Karpas-422 (cell line): ENCODE measurements around the gene ZNF774. TPM values are rescaled to one million over a fixed set of nuclear protein-coding genes. Genes with fewer than 3 reads are reported as not detected.
"Not testable (repeated sequence)": the region's sequence is repeated elsewhere in the genome, so short reads cannot be mapped to it uniquely, and the experiment has no call there.

Source experiments
- DNase-seq: peaks from one replicate; pipeline ENCODE4 v3.0.0-alpha.2; 2015
- H2AFZ ChIP-seq: fragments of 200-600 bp; sonication (generic); 2 replicates; pipeline ENCODE4 v1.6.1; 2014; ENCODE audit warnings: antibody characterized with exemption, low read length, mixed read lengths
- H3K27ac ChIP-seq: fragments of 200-600 bp; sonication (generic); 2 replicates; pipeline ENCODE4 v1.5.1; 2014; ENCODE audit warnings: mild to moderate bottlenecking, low read length, moderate library complexity
- H3K27me3 ChIP-seq: fragments of 200-600 bp; sonication (generic); 2 replicates; pipeline ENCODE4 v1.6.1; 2014; ENCODE audit warnings: low read length, mixed read lengths
- H3K36me3 ChIP-seq: fragments of 200-600 bp; sonication (generic); 2 replicates; pipeline ENCODE4 v1.6.1; 2014; ENCODE audit warnings: low read length, mixed read lengths; ENCODE audit not compliant: insufficient read depth
- H3K4me1 ChIP-seq: fragments of 200-600 bp; sonication (generic); 2 replicates; pipeline ENCODE4 v1.6.1; 2014; ENCODE audit warnings: mild to moderate bottlenecking, low read length, mixed read lengths
- H3K4me2 ChIP-seq: fragments of 200-600 bp; sonication (generic); 2 replicates; pipeline ENCODE4 v1.6.1; 2014; ENCODE audit warnings: low read length, low read depth, mild to moderate bottlenecking; ENCODE audit not compliant: poor library complexity, severe bottlenecking
- H3K4me3 ChIP-seq: fragments of 200-600 bp; sonication (generic); 2 replicates; pipeline ENCODE4 v1.5.1; 2014; ENCODE audit warnings: mild to moderate bottlenecking, antibody characterized with exemption, low read length, mixed read lengths
- H3K79me2 ChIP-seq: fragments of 200-600 bp; sonication (generic); 2 replicates; pipeline ENCODE4 v1.6.1; 2014; ENCODE audit warnings: mild to moderate bottlenecking, low read length, mixed read lengths
- H3K9ac ChIP-seq: fragments of 200-600 bp; sonication (generic); 2 replicates; pipeline ENCODE4 v1.6.0; 2014; ENCODE audit warnings: low read length
- H3K9me2 ChIP-seq: fragments of 200-600 bp; sonication (generic), shearing (Covaris generic); replicated peaks from 2 replicates; pipeline ENCODE4 v1.6.0; 2014; ENCODE audit warnings: mild to moderate bottlenecking, low read length, moderate library complexity; ENCODE audit not compliant: insufficient read depth
- H3K9me3 ChIP-seq: fragments of 300-700, 200-600 bp; sonication (generic); 2 replicates; pipeline ENCODE4 v1.6.1; 2014; ENCODE audit warnings: low read length, mixed read lengths
- H4K20me1 ChIP-seq: fragments of 200-600 bp; sonication (generic); 2 replicates; pipeline ENCODE4 v1.6.1; 2014; ENCODE audit warnings: mild to moderate bottlenecking, antibody characterized with exemption, low read length, low read depth; ENCODE audit not compliant: insufficient read depth
- total RNA-seq: library from RNA; depleted of rRNA; stranded (reverse); fragments of >200 nt; shearing (Covaris generic); gene quantifications from 2 replicates; pipeline ENCODE4 v1.2.3, GENCODE V29; 2014; ENCODE audit warnings: low replicate concordance; rRNA removed

The ZNF774 gene
- 0.34 and 0.79 TPM in 2 replicates for total RNA-seq

DNA sequence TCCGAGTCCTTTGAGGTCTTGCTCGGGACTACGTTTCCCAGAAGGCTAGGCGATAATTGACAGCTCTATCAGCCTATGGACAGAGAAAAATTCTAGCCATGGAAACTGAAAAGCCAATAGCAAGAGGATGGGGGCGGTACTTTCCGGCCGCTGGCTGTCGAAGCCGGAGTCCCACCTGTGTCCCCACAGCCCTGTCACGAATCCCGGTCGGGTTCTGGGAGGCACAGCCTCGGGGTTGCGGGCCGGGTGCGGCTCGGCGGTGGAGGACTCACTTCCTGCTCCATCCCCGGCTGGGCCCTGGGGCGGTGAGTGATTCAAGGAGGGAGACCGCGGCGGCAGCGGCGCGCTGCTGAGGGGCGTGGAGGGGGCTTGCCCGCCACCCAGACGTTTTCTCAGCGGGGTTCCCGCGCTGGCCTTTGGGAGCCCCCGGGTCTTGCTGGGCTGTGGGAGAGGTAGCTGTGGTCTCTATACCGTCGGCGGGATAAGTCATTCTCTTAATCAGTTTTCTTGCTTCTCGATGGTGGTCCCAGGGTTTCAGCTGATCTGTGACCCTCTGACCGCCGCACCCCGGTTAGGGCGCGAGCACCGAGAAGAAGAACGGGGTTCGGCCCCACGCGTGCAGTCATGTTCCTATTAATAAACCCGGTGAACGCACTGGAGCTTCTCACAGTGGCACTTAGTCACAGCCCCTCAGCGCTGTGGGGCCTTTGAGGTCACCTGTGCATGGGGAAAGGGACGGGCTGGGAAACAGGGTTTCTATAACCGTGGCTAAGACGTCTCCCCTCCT lies at the start of gene ZNF774:
Gene ZNF774, plus strand, starts transcription at position 178 of the 787 bp plus-strand sequence. CDS start 2,377 bp downstream, outside the sequence.
- peak within 1 kb of the TSS; percentile 88 for H3K4me2 ChIP-seq
- H3K4me1 ChIP-seq, result peaks cover 8% of the 10 kb centered on the region
- H3K27me3 ChIP-seq, result no peaks in the 10 kb centered on the region
- no peaks in the 10 kb centered on the region for H3K79me2 ChIP-seq
- H3K36me3 ChIP-seq, result no peaks in the 10 kb centered on the region
- no peaks in the 10 kb centered on the region for H3K9me2 ChIP-seq
- H3K9ac ChIP-seq, result peak within 1 kb of the TSS; percentile 73
- H4K20me1 ChIP-seq, result no peaks in the 10 kb centered on the region
- peak; percentile 98 for DNase-seq
- peak within 1 kb of the TSS; percentile 84 for H3K4me3 ChIP-seq
- H3K9me3 ChIP-seq, result no peaks in the 10 kb centered on the region
- no peak within 1 kb of the TSS for H3K27ac ChIP-seq
- peak within 1 kb of the TSS; percentile 94 for H2AFZ ChIP-seq

DNA sequence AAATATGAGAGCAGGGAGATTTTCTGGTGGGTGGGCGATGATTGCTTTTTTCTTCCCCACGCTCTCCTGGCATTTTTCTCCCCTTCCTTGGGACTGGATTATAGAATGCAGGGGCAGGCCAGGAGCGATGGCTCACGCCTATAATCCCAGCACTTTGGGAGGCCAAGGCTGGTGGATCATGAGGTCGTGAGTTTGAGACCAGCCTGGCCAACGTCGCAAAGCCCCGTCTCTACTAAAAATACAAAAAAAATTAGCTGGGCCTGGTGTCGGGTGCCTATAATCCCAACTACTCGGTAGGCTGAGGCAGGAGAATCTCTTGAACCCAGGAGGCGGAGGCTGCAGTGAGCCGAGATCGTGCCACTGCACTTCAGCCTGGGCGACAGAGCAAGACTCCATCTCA lies 46.7 kb upstream of the ZNF774 start:
- not testable (repeated sequence) for H4K20me1 ChIP-seq, H3K27ac ChIP-seq, H3K4me2 ChIP-seq, H3K36me3 ChIP-seq, DNase-seq, H3K79me2 ChIP-seq, H3K4me3 ChIP-seq, H2AFZ ChIP-seq, H3K9me3 ChIP-seq, H3K9me2 ChIP-seq, H3K27me3 ChIP-seq, H3K9ac ChIP-seq
- H3K4me1 ChIP-seq, result peaks cover 14% of the 10 kb centered on the region

DNA sequence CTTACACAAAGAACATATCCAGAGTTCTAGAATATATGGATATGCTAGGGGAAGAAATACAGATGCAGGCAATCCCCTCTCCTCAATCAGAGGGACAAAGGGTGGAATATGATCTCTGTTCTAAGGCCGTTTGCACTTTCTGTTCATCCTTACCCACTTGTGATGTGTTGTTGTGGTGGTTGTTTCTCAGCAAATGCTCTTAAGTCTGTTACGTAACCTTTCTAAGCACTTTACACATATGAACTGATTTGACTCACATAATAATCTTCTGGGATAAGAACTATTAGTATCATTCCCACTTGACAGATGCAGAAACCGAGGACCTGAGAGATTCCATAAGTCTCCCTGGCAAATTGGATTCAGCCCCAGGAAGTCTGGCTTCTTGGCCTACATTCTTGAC lies 46.2 kb upstream of the ZNF774 start:
- Histone ChIP-seq H3K9me2 (no peaks in the 10 kb centered on the region), H3K4me1 (peaks cover 10% of the 10 kb centered on the region), H3K9me3 (no peaks in the 10 kb centered on the region), H3K27me3 (no peaks in the 10 kb centered on the region), H3K4me2 (no peak overlapping the region), H3K36me3 (no peaks in the 10 kb centered on the region), H3K79me2 (no peaks in the 10 kb centered on the region), H3K4me3 (no peak overlapping the region), H3K27ac (no peak overlapping the region), H3K9ac (no peak overlapping the region), H2AFZ (peak overlapping the region; percentile 59; the same call in 1 of the 2 replicates), H4K20me1 (no peaks in the 10 kb centered on the region)
- peak; percentile 38 for DNase-seq

DNA sequence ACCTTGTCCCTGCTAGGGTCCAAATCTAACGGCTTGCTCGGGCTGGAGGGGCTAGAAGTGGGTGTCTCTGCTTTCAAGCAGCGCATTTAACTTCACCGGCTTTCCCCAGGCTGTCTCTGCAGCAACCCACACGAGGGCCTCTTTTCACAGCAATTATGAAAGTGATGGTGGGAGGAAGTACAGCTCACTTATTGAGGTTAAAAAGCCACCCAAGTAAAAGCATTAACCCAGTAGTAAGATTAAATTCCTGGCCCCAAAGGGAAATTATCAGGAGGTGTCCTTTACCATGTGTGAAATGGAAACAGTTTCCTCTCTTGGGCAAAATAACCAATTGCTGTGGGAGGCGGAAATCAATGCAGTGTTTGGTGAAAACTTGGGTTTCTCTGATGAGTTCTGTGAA lies 45.5 kb upstream of the ZNF774 start:
- no peak for DNase-seq
- no peak overlapping the region for H3K27ac ChIP-seq

DNA sequence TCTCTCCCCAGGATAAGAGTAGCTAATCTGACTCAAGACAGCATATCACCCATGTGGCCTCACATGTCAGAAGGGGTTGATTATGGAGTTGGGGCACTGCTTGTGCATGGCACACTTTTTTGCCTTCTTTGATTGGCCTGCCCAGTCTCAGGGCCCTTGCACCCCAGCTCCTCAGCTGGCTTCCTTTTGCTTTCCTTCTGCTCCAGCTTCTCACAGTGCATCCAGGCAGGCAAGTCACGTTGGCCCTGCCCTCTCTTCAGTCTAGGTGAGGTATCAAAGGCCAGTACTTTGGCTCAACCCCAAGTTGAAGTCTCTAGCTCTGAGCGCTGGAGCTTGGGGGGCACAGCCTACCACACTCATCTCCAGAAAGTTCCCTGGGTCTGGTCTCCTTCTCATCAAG lies 44.4 kb upstream of the ZNF774 start:
- Histone ChIP-seq H3K9ac (no peak overlapping the region), H3K9me2 (no peaks in the 10 kb centered on the region), H3K27me3 (no peaks in the 10 kb centered on the region), H3K4me3 (no peak overlapping the region), H3K4me1 (peaks cover 5% of the 10 kb centered on the region), H3K79me2 (no peaks in the 10 kb centered on the region), H3K36me3 (no peaks in the 10 kb centered on the region), H3K27ac (no peak overlapping the region), H3K4me2 (no peak overlapping the region), H4K20me1 (no peaks in the 10 kb centered on the region), H2AFZ (no peak overlapping the region), H3K9me3 (no peaks in the 10 kb centered on the region)
- no peak for DNase-seq

More for the DNA sequence above, 45.5 kb upstream of the ZNF774 start:
- Histone ChIP-seq H3K4me2 (no peak overlapping the region), H4K20me1 (no peaks in the 10 kb centered on the region), H3K4me3 (no peak overlapping the region), H3K36me3 (no peaks in the 10 kb centered on the region), H3K4me1 (peaks cover 5% of the 10 kb centered on the region), H3K9me2 (no peaks in the 10 kb centered on the region), H3K79me2 (no peaks in the 10 kb centered on the region), H3K9me3 (no peaks in the 10 kb centered on the region), H3K9ac (no peak overlapping the region), H2AFZ (peak overlapping the region; percentile 59), H3K27me3 (no peaks in the 10 kb centered on the region)

DNA sequence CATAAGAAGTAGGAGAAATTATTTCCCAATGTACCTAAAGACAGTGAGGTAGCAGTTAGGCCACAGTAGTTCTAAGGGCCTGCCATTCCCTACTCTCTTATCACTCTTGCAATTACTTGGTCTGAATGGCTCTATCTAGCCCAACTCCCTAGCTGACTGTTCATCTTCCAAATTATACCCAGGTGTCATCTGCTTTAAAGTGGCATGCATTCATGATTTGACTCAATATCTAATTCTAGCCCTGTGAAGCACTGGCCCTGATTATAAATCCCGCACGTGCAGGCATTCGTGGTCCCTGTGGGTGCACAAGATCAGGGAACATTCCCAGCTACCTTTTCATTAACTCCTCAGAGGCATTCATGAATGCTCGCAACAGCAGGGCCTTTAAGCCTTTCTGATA lies 43.1 kb upstream of the ZNF774 start:
- H3K4me3 ChIP-seq, result no peak overlapping the region
- no peak overlapping the region for H2AFZ ChIP-seq
- no peaks in the 10 kb centered on the region for H3K27me3 ChIP-seq
- H3K9me2 ChIP-seq, result no peaks in the 10 kb centered on the region
- no peaks in the 10 kb centered on the region for H4K20me1 ChIP-seq
- H3K36me3 ChIP-seq, result no peaks in the 10 kb centered on the region
- H3K4me2 ChIP-seq, result no peak overlapping the region
- H3K4me1 ChIP-seq, result peaks cover 5% of the 10 kb centered on the region
- no peaks in the 10 kb centered on the region for H3K9me3 ChIP-seq
- DNase-seq, result no peak
- no peak overlapping the region for H3K27ac ChIP-seq
- no peaks in the 10 kb centered on the region for H3K79me2 ChIP-seq
- no peak overlapping the region for H3K9ac ChIP-seq

DNA sequence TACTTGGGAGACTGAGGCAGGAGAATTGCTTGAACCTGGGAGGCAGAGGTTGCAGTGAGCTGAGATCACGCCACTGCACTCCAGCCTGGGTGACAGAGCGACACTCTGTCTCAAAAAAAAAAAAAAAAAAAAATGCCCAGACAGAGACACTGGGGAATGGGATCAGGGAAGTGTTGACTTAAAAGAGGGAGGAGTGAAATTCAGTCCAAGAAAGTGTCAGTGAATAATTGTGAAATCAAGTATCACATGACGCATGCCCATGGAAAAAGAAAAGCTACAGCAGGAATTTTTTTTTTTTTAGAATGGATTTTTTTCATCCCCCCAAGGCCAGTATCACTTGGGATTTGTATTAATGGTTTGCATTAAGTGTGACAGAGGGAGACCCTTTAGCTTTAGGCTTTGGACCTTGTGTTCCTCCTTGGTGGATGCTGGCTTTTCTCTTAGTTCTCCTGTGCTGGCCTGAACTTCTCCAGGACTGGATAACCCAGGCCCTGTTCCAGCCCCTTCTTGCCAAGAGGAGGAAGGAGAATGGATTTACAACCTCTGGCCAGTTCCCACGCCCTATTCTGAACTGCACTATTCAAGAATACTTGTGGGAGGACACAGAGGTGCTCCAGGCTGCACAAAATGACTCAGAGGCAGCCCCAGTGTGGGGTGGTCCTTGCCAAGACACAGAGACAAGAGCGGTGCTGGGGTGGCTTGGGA lies 36.7 kb upstream of the ZNF774 start:
- Histone ChIP-seq H4K20me1 (no peaks in the 10 kb centered on the region), H3K4me2 (no peak overlapping the region), H3K27me3 (no peaks in the 10 kb centered on the region), H2AFZ (no peak overlapping the region), H3K4me3 (no peak overlapping the region), H3K4me1 (peaks cover 4% of the 10 kb centered on the region; the same call in 1 of the 2 replicates), H3K9me3 (no peaks in the 10 kb centered on the region), H3K27ac (no peak overlapping the region), H3K79me2 (no peaks in the 10 kb centered on the region), H3K9me2 (no peaks in the 10 kb centered on the region), H3K36me3 (no peaks in the 10 kb centered on the region), H3K9ac (no peak overlapping the region)
- no peak for DNase-seq

DNA sequence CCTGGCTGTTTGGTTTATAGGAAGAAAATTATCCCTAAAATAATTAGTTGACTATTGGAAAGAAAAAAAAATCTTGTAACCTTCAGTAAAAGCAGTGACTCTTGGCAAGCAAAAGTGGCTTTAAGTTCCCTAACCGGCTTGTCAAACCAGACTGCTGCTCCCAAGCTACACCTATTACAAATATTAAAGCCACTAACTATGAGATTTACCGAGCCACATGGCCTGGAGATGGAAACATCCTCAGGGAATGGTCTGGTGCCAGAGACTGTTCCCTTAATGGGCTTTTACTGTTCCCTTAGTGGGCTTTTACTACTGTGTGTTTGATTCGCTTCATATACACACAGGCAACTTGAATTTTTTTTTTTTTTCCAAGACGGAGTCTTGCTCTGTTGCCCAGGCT lies 35.9 kb upstream of the ZNF774 start:
- Histone ChIP-seq H3K4me1 (peaks cover 4% of the 10 kb centered on the region; the same call in 1 of the 2 replicates), H3K9ac (no peak overlapping the region), H3K4me3 (no peak overlapping the region), H3K9me2 (no peaks in the 10 kb centered on the region), H3K27ac (no peak overlapping the region), H2AFZ (no peak overlapping the region), H4K20me1 (no peaks in the 10 kb centered on the region), H3K36me3 (no peaks in the 10 kb centered on the region), H3K4me2 (no peak overlapping the region), H3K9me3 (no peaks in the 10 kb centered on the region), H3K27me3 (no peaks in the 10 kb centered on the region), H3K79me2 (no peaks in the 10 kb centered on the region)
- DNase-seq, result no peak
